Left forelimb (tissue), 1 donor: ENCODE results near the gene PLA1A.
"Not testable (repeated sequence)": the region's sequence is repeated elsewhere in the genome, so short reads cannot be mapped to it uniquely, and the experiment has no call there.

Source experiments
- DNase-seq: peaks from one replicate; pipeline ENCODE4 v3.0.0-alpha.2; 2018; ENCODE audit warnings: low spot score

PLA1A gene

GRCh38 chr3:119597548-119598288 lies at the start of gene PLA1A:
PLA1A (plus strand) TSS chr3:119597885; CDS start chr3:119597914, 29 bp downstream.
- no peak for DNase-seq

- no peak for DNase-seq
Observed at GRCh38 chr3:119548341-119548740, 49.3 kb upstream of the PLA1A start.

GRCh38 chr3:119550192-119550910 lies 47.3 kb upstream of the PLA1A start:
- DNase-seq = no peak

GRCh38 chr3:119551598-119551997 lies 46.1 kb upstream of the PLA1A start:
- no peak for DNase-seq

- not testable (repeated sequence) for DNase-seq
Observed at GRCh38 chr3:119552928-119553327, 44.8 kb upstream of the PLA1A start.

- DNase-seq = no peak
Observed at GRCh38 chr3:119553823-119554415, 43.8 kb upstream of the PLA1A start.

- no peak for DNase-seq
Observed at GRCh38 chr3:119555309-119555735, 42.4 kb upstream of the PLA1A start.

- DNase-seq = no peak
Observed at GRCh38 chr3:119555929-119556328, 41.8 kb upstream of the PLA1A start.

- DNase-seq = no peak
Observed at GRCh38 chr3:119557192-119557876, 40.4 kb upstream of the PLA1A start.

GRCh38 chr3:119557877-119558269 lies 39.8 kb upstream of the PLA1A start:
- DNase-seq = no peak

GRCh38 chr3:119558626-119559317 lies 38.9 kb upstream of the PLA1A start:
- DNase-seq = no peak

GRCh38 chr3:119559441-119559963 lies 38.2 kb upstream of the PLA1A start, which contains the start of gene CD80:
CD80 (minus strand) TSS chr3:119559614; CDS start chr3:119557728, 1,886 bp downstream.
- DNase-seq = no peak

GRCh38 chr3:119560160-119560559 lies 37.5 kb upstream of the PLA1A start:
- DNase-seq = no peak

- DNase-seq = no peak
Observed at GRCh38 chr3:119562307-119562961, 35.3 kb upstream of the PLA1A start.

- DNase-seq = not testable (repeated sequence)
Observed at GRCh38 chr3:119563334-119563733, 34.4 kb upstream of the PLA1A start.

GRCh38 chr3:119569156-119569555 lies 28.5 kb upstream of the PLA1A start:
- no peak for DNase-seq

GRCh38 chr3:119570229-119570628 lies 27.5 kb upstream of the PLA1A start:
- DNase-seq = no peak

GRCh38 chr3:119571230-119571629 lies 26.5 kb upstream of the PLA1A start:
- DNase-seq = no peak

GRCh38 chr3:119571688-119572087 lies 26.0 kb upstream of the PLA1A start:
- no peak for DNase-seq

GRCh38 chr3:119575507-119575906 lies 22.2 kb upstream of the PLA1A start:
- no peak for DNase-seq
